ENCODE measurements around the gene ATRX.
"Not testable (repeated sequence)": the region's sequence is repeated elsewhere in the genome, so short reads cannot be mapped to it uniquely, and the experiment has no call there.

Gene ATRX

DNA sequence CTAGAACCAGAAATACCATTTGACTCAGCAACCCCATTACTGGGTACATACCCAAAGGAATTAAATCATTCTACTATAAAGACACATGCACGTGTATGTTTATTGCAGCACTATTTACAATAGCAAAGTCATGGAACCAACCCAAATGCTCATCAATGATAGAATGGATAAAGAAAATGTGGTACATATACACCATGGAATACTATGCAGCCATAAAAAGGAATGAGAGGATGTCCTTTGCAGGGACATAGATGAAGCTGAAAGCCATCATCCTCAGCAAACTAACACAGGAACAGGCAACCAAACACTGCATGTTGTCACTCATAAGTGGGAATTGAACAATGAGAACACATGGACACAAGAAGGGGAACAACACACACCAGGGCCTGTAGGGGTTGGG is 285.9 kb downstream of the ATRX start:
- not testable (repeated sequence) for DNase-seq (ENCODE audit: low read depth in 2 of 2)

DNA sequence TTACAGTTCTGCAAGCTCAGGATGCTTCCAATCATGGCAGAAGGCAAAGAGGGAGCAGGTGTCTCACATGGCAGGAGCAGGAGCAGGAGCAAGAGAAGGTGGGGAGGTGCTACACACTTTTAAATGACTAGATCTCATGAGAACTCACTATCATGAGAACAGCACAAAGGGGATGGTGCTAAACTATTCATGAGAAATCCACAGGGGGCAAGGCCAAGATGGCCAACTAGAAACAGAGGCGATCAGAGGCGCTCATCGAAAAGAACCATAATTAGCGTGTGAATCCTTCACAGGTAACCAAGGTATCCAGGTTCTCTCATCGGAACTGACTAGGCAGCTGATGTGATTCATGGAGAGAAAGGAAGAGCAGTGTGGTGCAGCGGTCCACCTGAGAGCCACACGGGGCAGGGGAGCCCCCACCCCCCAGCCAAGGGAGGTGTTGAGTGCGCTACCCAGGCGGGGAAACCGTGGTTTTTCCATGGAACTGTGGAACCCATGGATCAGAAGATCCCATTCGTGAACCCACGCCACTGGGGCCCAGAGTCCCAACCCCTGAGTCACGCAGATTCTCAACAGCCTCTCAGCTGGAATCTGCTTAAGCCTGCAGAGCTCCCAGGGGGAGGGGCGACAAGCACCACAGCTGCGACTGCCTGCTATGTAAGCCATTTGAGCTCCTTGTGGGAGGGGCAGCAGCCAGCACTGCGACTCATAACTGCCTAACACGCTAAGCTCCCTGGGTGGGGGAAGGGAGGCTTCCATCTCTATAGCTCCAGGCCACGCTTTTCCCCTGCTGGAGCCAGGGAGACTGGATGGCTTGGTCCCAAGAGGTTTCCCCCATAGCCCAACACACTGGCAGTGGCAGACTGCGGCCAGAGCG is 292.1 kb downstream of the ATRX start:
- no peak for DNase-seq (ENCODE audit: low read depth in 2 of 2)

DNA sequence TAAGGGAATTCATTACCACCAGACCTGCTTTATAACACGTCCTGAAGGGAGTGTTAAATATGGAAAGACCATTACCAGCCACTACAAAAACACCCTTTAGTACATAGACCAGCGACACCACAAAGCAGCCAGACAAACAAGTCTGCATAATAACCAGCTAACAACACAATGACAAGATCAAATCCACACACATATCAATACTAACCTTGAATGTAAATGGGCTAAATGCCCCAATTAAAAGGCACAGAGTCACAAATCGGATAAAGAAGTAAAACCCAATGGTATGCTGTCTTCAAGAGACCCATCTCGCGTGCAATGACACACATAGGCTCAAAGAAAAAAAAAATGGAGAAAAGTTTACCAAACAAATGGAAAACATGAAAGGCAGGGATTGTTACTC is 302.0 kb downstream of the ATRX start:
- no peak for DNase-seq (ENCODE audit: low read depth in 2 of 2)

DNA sequence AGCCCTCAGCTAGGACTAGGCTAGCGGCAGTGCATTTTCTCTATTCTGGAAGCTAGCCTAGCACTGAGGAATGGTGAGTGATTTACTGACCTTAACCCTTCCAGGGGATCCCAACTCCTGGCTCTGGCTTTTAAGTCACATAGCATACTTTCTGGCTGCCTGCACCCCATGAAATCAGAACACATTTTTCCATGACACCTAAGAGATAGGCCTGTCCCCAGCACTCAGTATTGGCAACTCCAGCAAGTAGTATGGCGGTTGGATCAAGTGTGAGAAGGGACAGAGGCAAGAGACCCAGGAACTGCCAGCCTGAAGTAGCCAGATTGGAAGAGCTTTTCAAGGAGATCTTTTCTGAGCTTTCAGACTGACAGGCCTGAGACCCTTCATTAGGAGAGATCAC is 330.6 kb downstream of the ATRX start:
- DNase-seq (ENCODE audit: low read depth in 2 of 2), result no peak

All from stimulated activated CD4-positive, alpha-beta T cell treated with anti-CD3 and anti-CD28 coated beads, Interleukin-15, amount 100 ng/mL, for 48 hours (primary cell).